ENCODE results near the gene TMEM14B. TPM values are rescaled to one million over a fixed set of nuclear protein-coding genes. Genes with fewer than 3 reads are reported as not detected.

The TMEM14B gene
- total and polyA plus RNA-seq, 11 donors: 77.9 to 119 (median 102) TPM

- ATAC-seq: peak in 1 of 4 donors; percentile 3
- 20 to 26% (median 21%) methylated on average over 7 of the region's 7 CpGs for WGBS, 4 donors
- Histone ChIP-seq H3K27ac (peak overlapping the region; percentile 19 to 94 (median 89)), H3K4me3 (peak overlapping the region; percentile 35 to 88 (median 72)), H3K9me3 (peaks cover 0 to 8% (median 0%) of the 10 kb centered on the region in 12 donors), H3K36me3 (peaks cover 0 to 34% (median 20%) of the 10 kb centered on the region in 9 donors), H3K4me1 (peaks cover 0 to 48% (median 31%) of the 10 kb centered on the region in 12 donors), H3K27me3 (no peaks in the 10 kb centered on the region)
- DNase-seq: no peak
- intact Hi-C loops (cut with DNase I): loop anchor here in 5 of 10 donors (2.0 kb wide), 2 partner anchors 23 to 29 kb away; partner anchors contain the start of genes TMEM14B (in 5 of the 5), C6orf52 (in 1 of the 5) and PAK1IP1 (in 1 of the 5)
- no peak for TF ChIP-seq CTCF (IDR thresholded peaks at IDR 0.05)
- TF ChIP-seq POLR2A (IDR thresholded peaks at IDR 0.05): no peak
Measured at GRCh38 chr6:10723567-10723881, 24.1 kb upstream of the TMEM14B start.

GRCh38 chr6:10725044-10725443, 22.6 kb upstream of the TMEM14B start:
- TF ChIP-seq CTCF (IDR thresholded peaks at IDR 0.05): no peak
- no peak for TF ChIP-seq POLR2A (IDR thresholded peaks at IDR 0.05)
- H3K4me1 ChIP-seq: peaks cover 0 to 49% (median 34%) of the 10 kb centered on the region in 12 donors
- no peak for ATAC-seq
- H3K27me3 ChIP-seq: no peaks in the 10 kb centered on the region
- no peaks in the 10 kb centered on the region for H3K9me3 ChIP-seq
- peaks cover 0 to 50% (median 34%) of the 10 kb centered on the region in 9 donors for H3K36me3 ChIP-seq
- no peak overlapping the region for H3K27ac ChIP-seq
- 37 to 51% (median 44%) methylated on average over 6 of the region's 6 CpGs for WGBS, 4 donors
- H3K4me3 ChIP-seq: no peak overlapping the region
- DNase-seq: no peak
- intact Hi-C loops (cut with DNase I): loop anchor here in 1 of 10 donors (2.0 kb wide), 1 partner anchor 30 kb away; the partner anchor contains the start of genes C6orf52 and PAK1IP1

GRCh38 chr6:10725716-10726115, 21.9 kb upstream of the TMEM14B start:
- H3K4me3 ChIP-seq: no peak overlapping the region

GRCh38 chr6:10730254-10730653, 17.4 kb upstream of the TMEM14B start:
- WGBS, 4 donors: 65 to 67% (median 66%) methylated on average over 3 of the region's 3 CpGs
- TF ChIP-seq CTCF (IDR thresholded peaks at IDR 0.05): no peak
- no peak for TF ChIP-seq POLR2A (IDR thresholded peaks at IDR 0.05)
- no peaks in the 10 kb centered on the region for H3K27me3 ChIP-seq
- peaks cover 0 to 88% (median 69%) of the 10 kb centered on the region in 9 donors for H3K36me3 ChIP-seq
- ATAC-seq (peak in 3 of 4 donors; percentile 24 to 54 (median 29)), DNase-seq (no peak)
- H3K4me3 ChIP-seq: no peak overlapping the region
- no peak overlapping the region for H3K27ac ChIP-seq
- intact Hi-C loops (cut with DNase I): no loop called here
- no peaks in the 10 kb centered on the region for H3K9me3 ChIP-seq
- peaks cover 0 to 26% (median 10%) of the 10 kb centered on the region in 12 donors for H3K4me1 ChIP-seq

More at GRCh38 chr6:10725716-10726115, 21.9 kb upstream of the TMEM14B start:
- no peak for DNase-seq
- Histone ChIP-seq H3K27ac (peak overlapping the region in 1 of 12 donors; percentile 33), H3K27me3 (no peaks in the 10 kb centered on the region), H3K4me1 (peaks cover 0 to 55% (median 38%) of the 10 kb centered on the region in 12 donors), H3K9me3 (no peaks in the 10 kb centered on the region), H3K36me3 (peaks cover 0 to 56% (median 41%) of the 10 kb centered on the region in 9 donors)
- intact Hi-C loops (cut with DNase I): loop anchor here in 1 of 10 donors (2.0 kb wide), 1 partner anchor 31 kb away; the partner anchor contains the start of genes C6orf52 and PAK1IP1
- ATAC-seq: no peak
- TF ChIP-seq POLR2A (IDR thresholded peaks at IDR 0.05): no peak
- TF ChIP-seq CTCF (IDR thresholded peaks at IDR 0.05): no peak
- 65 to 76% (median 70%) methylated on average over 9 of the region's 9 CpGs for WGBS, 4 donors

Measured in heart left ventricle (tissue), 16 donors.